Loucy (cell line): ENCODE measurements around the gene KRTAP4-1.

Source experiments
- H2AFZ ChIP-seq: fragments of 200-600 bp; sonication (generic); 2 replicates; pipeline ENCODE4 v1.6.0; 2016; ENCODE audit warnings: antibody characterized with exemption, mild to moderate bottlenecking, low read length, moderate library complexity
- H3F3A ChIP-seq: fragments of 200-600 bp; 2 replicates; pipeline ENCODE4 v1.6.0; 2016; ENCODE audit warnings: antibody characterized with exemption, low read depth, mild to moderate bottlenecking
- H3K27me3 ChIP-seq: fragments of 200-600 bp; sonication (generic); 2 replicates; pipeline ENCODE4 v1.6.1; 2014; ENCODE audit warnings: low read length, mild to moderate bottlenecking; ENCODE audit not compliant: insufficient read depth, poor library complexity, severe bottlenecking
- H3K36me3 ChIP-seq: fragments of 200-600 bp; sonication (generic); 2 replicates; pipeline ENCODE4 v1.6.1; 2016; ENCODE audit warnings: low read length; ENCODE audit not compliant: insufficient read depth
- H3K4me1 ChIP-seq: fragments of 200-600 bp; sonication (generic); 2 replicates; pipeline ENCODE4 v1.5.1; 2014; ENCODE audit warnings: low read length, mild to moderate bottlenecking; ENCODE audit not compliant: insufficient read depth, poor library complexity, severe bottlenecking
- H3K4me2 ChIP-seq: fragments of 200-600 bp; sonication (generic); 2 replicates; pipeline ENCODE4 v1.6.0; 2014; ENCODE audit warnings: antibody characterized with exemption, low read length, low read depth, mild to moderate bottlenecking; ENCODE audit not compliant: poor library complexity, severe bottlenecking
- H3K4me3 ChIP-seq: fragments of 200-600 bp; sonication (generic); 2 replicates; pipeline ENCODE4 v1.5.1; 2014; ENCODE audit warnings: low read length, mild to moderate bottlenecking, mixed read lengths; ENCODE audit not compliant: poor library complexity, severe bottlenecking
- H3K79me2 ChIP-seq: fragments of 200-600 bp; sonication (generic); 2 replicates; pipeline ENCODE4 v1.6.1; 2014; ENCODE audit warnings: low read length; ENCODE audit not compliant: insufficient read depth
- H3K9ac ChIP-seq: fragments of 200-600 bp; sonication (generic); 2 replicates; pipeline ENCODE4 v1.6.0; 2014; ENCODE audit warnings: mild to moderate bottlenecking, low read depth, low read length, moderate library complexity; ENCODE audit not compliant: poor library complexity, severe bottlenecking
- H3K9me2 ChIP-seq: fragments of 200-600 bp; sonication (generic); replicated peaks from 2 replicates; pipeline ENCODE4 v1.6.1; 2016; ENCODE audit warnings: low read depth, low read length, mixed read lengths
- H3K9me3 ChIP-seq: fragments of 200-600 bp; sonication (generic); 2 replicates; pipeline ENCODE4 v1.6.1; 2014; ENCODE audit warnings: mild to moderate bottlenecking, antibody characterized with exemption, low read length, low read depth; ENCODE audit not compliant: insufficient read depth
- H4K20me1 ChIP-seq: fragments of 200-600 bp; sonication (generic); 2 replicates; pipeline ENCODE4 v1.6.0; 2014; ENCODE audit warnings: antibody characterized with exemption, low read length, mild to moderate bottlenecking; ENCODE audit not compliant: insufficient read depth, poor library complexity, severe bottlenecking
- CTCF ChIP-seq: fragments of 200-600 bp; sonication (generic); conservative IDR thresholded peaks from 2 replicates; pipeline ENCODE4 v1.5.1; 2014; ENCODE audit warnings: mild to moderate bottlenecking, antibody characterized with exemption, low read length
- EZH2phosphoT487 ChIP-seq: fragments of 200-600 bp; IDR thresholded peaks from 2 replicates; pipeline ENCODE4 v1.6.1; 2018; ENCODE audit warnings: antibody characterized with exemption, mild to moderate bottlenecking, moderate library complexity, borderline replicate concordance

KRTAP4-1 gene

DNA sequence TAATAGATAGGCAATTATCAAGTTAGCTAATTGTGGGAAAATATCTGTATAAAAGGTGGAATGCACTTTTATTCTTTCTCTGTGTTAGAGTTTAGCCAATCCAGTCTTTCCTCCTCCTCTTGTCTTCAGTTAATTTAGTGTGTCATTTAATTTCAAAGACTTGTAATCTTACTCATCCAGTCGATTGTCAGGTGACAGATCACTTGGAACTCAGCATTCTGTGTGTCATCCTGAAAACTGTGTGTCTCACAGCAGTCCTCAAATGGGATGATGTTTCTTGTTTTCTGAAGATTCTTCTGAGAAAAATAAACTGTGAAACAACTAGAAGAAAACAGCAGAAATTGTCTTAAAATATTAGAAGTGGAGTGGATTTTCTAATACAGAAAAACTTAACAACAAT lies 290 bp upstream of the KRTAP4-1 start:
- TF ChIP-seq EZH2phosphoT487, result no peak
- no peak for TF ChIP-seq CTCF
- Histone ChIP-seq H3K4me3 (no peak overlapping the region), H3K27me3 (no peaks in the 10 kb centered on the region), H3K36me3 (no peaks in the 10 kb centered on the region), H3F3A (no peaks in the 10 kb centered on the region), H3K4me2 (no peak overlapping the region), H4K20me1 (no peaks in the 10 kb centered on the region), H3K9me3 (no peaks in the 10 kb centered on the region), H3K9me2 (no peaks in the 10 kb centered on the region), H3K79me2 (no peaks in the 10 kb centered on the region), H2AFZ (no peak overlapping the region), H3K9ac (no peak overlapping the region), H3K4me1 (no peaks in the 10 kb centered on the region)

DNA sequence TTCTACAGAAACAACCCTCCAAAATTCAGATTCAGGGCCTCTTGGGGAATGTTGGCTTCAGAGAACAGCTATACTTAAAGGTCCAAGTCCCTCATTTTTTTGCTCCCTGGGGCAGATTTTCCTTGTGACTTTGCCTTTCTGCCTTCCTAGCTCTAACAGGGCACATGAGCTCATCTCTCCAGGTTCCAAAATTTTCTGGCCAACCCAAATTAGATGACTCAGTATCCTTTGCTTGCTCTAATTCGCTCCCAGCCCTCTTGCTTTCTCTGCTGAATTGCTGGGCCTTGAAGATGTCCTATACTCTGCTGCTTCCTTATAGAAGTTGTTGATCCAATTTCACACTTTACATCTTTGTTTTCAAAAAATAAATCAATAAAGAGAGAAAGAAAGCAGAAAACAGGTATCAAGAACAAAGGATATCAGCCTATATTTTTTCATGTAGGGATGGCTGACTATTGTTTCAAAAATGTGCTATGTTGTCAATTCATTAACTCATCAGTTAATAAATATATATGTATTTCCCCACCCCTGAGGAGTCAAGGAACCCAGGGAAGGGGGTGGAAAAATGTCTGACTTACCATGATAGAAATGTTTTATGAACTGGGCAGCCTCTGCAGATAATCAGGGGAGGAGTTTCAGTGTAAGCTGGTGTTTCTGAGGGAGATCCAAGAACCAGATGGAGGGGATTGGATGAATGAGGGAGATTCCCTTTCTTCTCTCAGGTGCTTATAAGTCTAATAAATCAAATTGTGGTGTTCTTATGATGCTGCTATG lies 5.7 kb downstream of the KRTAP4-1 start:
- H3K9me3 ChIP-seq, result no peaks in the 10 kb centered on the region
- TF ChIP-seq EZH2phosphoT487 (no peak), CTCF (no peak)
- H3K27me3 ChIP-seq, result no peaks in the 10 kb centered on the region
- no peaks in the 10 kb centered on the region for H3K36me3 ChIP-seq
- H3F3A ChIP-seq, result no peaks in the 10 kb centered on the region
- H3K4me3 ChIP-seq, result no peak overlapping the region
- no peaks in the 10 kb centered on the region for H4K20me1 ChIP-seq
- H3K9ac ChIP-seq, result no peak overlapping the region
- H2AFZ ChIP-seq, result no peak overlapping the region; the same call in 1 of the 2 replicates
- no peaks in the 10 kb centered on the region for H3K79me2 ChIP-seq
- no peak overlapping the region for H3K4me2 ChIP-seq
- no peaks in the 10 kb centered on the region for H3K4me1 ChIP-seq
- H3K9me2 ChIP-seq, result no peaks in the 10 kb centered on the region

DNA sequence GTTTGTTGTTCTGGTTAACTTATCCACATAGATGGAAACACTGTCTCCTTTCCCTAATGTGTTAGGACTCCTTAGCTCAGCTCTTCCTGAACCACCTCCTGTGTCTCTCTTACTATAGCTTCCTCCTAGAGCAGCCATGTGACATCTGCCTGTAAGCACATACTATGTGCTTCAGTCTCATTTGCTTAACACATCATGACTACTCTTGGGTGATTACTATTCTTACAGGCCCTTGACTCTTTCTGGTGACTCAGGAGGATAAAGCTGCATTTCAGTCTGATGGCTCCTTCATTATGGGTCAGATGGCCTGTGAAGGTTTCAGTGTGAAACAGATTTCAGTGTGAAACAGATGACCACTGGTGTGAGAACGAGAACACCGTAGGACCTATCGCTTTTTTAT lies 6.4 kb downstream of the KRTAP4-1 start:
- Histone ChIP-seq H3K4me3 (no peak overlapping the region), H3K36me3 (no peaks in the 10 kb centered on the region), H2AFZ (no peak overlapping the region; the same call in 1 of the 2 replicates), H3K9me3 (no peaks in the 10 kb centered on the region), H3K27me3 (no peaks in the 10 kb centered on the region), H4K20me1 (no peaks in the 10 kb centered on the region), H3K9me2 (no peaks in the 10 kb centered on the region), H3K9ac (no peak overlapping the region), H3K4me1 (no peaks in the 10 kb centered on the region), H3F3A (no peaks in the 10 kb centered on the region), H3K4me2 (no peak overlapping the region), H3K79me2 (no peaks in the 10 kb centered on the region)
- TF ChIP-seq EZH2phosphoT487 (no peak), CTCF (no peak)
